ENCODE data around the gene DGKA. TPM values are rescaled to one million over a fixed set of nuclear protein-coding genes. Genes with fewer than 3 reads are reported as not detected.
"Not testable (repeated sequence)": the region's sequence is repeated elsewhere in the genome, so short reads cannot be mapped to it uniquely, and the experiment has no call there.

The DGKA gene
- total RNA-seq, 1 donor from 2014 or later: 108 TPM

DNA sequence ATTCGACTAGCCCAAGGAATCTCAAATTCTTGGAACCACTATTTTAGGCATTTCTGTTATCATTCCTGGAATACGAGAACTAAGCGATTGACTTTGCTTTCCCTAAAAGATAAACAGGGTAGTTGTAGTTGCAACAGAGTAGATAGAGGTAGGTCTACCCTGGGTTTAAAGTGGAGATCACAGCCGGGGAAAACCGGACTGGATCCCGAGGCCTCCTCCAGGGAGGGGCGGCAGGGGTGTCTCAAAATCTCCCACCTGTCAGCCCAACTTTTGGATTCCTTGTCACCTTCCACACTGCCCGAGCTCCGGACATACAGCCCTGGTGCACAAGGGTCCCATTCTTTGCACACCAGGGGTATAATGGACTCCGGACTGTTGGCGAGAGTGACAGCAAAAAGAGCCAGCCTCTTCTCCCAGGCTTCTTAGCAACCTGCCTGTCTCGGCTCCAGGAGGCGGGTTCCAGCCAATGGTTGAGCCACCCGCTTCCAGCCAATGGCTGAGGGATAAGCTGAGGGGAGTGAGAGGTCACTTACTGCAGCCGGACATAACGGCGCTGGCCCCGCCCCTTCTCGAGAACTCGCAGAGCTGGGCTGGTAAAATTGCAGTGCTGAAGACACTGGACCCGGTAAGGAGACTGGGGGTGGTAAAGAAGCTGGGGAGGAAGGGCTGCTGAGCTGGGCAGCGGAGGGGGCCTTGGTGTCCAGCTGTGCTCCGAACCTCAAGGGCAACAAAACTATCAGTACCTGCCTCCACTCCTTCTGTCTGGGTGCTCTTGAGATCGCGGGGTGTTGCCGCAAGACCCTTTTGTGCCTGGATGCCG, 66.0 kb downstream of the DGKA start, which contains the start of gene SUOX:
Gene SUOX (plus strand): TSS at position 562 of the 820 bp plus-strand sequence. CDS start 4,946 bp downstream, outside the sequence.
- Histone ChIP-seq H3K9ac (ENCODE audit: low read length) (peak within 1 kb of the TSS; percentile 85), H2AFZ (ENCODE audit: low read depth, low read length) (peak within 1 kb of the TSS; percentile 76), H3K4me2 (ENCODE audit: low read length) (peak within 1 kb of the TSS; percentile 93), H3K36me3 (ENCODE audit: insufficient read depth, low read length) (peaks cover 25% of the 10 kb centered on the region), H3K79me2 (ENCODE audit: insufficient read depth, low read length) (peaks cover 6% of the 10 kb centered on the region), H4K20me1 (ENCODE audit: insufficient read depth, low read length) (no peaks in the 10 kb centered on the region), H3K4me1 (ENCODE audit: insufficient read depth, low read length) (peaks cover 6% of the 10 kb centered on the region), H3K27ac (ENCODE audit: low read depth, low read length) (peak within 1 kb of the TSS; percentile 29), H3K9me3 (ENCODE audit: insufficient read depth, low read depth, low read length) (no peaks in the 10 kb centered on the region), H3K4me3 (ENCODE audit: insufficient read depth, low read depth, low read length) (peak within 1 kb of the TSS; percentile 85), H3K27me3 (ENCODE audit: insufficient read depth, low read length) (no peaks in the 10 kb centered on the region)
- no peaks in the 10 kb centered on the region for H3K9me3 Mint-ChIP-seq (ENCODE audit: unreplicated experiment)
- H3K4me3 Mint-ChIP-seq (ENCODE audit: unreplicated experiment): peak within 1 kb of the TSS; percentile 94
- H3K36me3 Mint-ChIP-seq (ENCODE audit: low read depth, unreplicated experiment): peaks cover 7% of the 10 kb centered on the region
- H3K27ac Mint-ChIP-seq (ENCODE audit: unreplicated experiment): peak within 1 kb of the TSS; percentile 87
- DNase-seq (ENCODE audit: low read depth) (peak; percentile 95), FAIRE-seq (peak; percentile 68)
- H3K4me1 Mint-ChIP-seq (ENCODE audit: low read depth, unreplicated experiment): no peaks in the 10 kb centered on the region
- H3K27me3 Mint-ChIP-seq (ENCODE audit: low read depth, unreplicated experiment): no peaks in the 10 kb centered on the region
- TF ChIP-seq, protein P1, sequence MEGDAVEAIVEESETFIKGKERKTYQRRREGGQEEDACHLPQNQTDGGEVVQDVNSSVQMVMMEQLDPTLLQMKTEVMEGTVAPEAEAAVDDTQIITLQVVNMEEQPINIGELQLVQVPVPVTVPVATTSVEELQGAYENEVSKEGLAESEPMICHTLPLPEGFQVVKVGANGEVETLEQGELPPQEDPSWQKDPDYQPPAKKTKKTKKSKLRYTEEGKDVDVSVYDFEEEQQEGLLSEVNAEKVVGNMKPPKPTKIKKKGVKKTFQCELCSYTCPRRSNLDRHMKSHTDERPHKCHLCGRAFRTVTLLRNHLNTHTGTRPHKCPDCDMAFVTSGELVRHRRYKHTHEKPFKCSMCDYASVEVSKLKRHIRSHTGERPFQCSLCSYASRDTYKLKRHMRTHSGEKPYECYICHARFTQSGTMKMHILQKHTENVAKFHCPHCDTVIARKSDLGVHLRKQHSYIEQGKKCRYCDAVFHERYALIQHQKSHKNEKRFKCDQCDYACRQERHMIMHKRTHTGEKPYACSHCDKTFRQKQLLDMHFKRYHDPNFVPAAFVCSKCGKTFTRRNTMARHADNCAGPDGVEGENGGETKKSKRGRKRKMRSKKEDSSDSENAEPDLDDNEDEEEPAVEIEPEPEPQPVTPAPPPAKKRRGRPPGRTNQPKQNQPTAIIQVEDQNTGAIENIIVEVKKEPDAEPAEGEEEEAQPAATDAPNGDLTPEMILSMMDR (IDR thresholded peaks at IDR 0.05; ENCODE audit: insufficient read depth, low read depth, low read length): no peak
- TF ChIP-seq EZH2 (IDR thresholded peaks at IDR 0.05; ENCODE audit: insufficient read depth, low read length): no peak

DNA sequence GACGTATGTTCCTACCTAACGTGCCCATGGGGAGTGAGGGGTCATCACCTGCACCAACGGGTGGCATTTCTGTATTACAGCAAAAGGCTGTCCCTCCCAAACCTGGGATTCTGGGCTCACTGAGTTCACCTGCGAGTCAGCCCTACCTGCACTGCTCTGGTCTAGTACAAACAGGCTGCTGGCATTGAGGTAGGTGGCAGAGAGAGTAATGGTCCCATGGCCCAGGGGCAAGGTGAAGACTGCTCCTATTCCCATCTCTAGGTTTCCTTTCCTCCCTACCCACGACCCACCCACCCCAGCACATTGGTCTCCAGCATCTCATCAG, 66.5 kb downstream of the DGKA start:
- no peaks in the 10 kb centered on the region for H3K4me1 Mint-ChIP-seq (ENCODE audit: low read depth, unreplicated experiment)
- no peak for FAIRE-seq

DNA sequence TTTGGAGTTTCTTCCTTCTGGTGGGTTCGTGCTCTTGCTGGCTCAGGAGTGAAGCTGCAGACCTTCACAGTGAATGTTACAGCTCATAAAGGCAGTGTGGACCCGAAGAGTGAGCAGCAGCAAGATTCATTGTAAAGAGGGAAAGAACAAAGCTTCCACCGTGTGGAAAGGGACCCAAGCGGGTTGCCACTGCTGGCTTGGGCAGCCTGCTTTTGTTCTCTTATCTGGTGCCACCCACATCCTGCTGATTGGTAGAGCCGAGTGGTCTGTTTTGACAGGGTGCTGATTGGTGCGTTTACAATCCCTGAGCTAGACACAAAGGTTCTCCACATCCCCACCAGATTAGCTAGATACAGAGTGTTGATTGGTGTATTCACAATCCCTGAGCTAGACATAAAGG, 68.6 kb downstream of the DGKA start:
- H2AFZ ChIP-seq (ENCODE audit: low read depth, low read length); H4K20me1 ChIP-seq (ENCODE audit: insufficient read depth, low read length); H3K27ac ChIP-seq (ENCODE audit: low read depth, low read length); H3K4me1 Mint-ChIP-seq (ENCODE audit: low read depth, unreplicated experiment); H3K4me2 ChIP-seq (ENCODE audit: low read length); H3K27me3 Mint-ChIP-seq (ENCODE audit: low read depth, unreplicated experiment); H3K27me3 ChIP-seq (ENCODE audit: insufficient read depth, low read length); H3K9me3 Mint-ChIP-seq (ENCODE audit: unreplicated experiment); H3K4me1 ChIP-seq (ENCODE audit: insufficient read depth, low read length); H3K9ac ChIP-seq (ENCODE audit: low read length); FAIRE-seq; H3K4me3 ChIP-seq (ENCODE audit: insufficient read depth, low read depth, low read length); H3K36me3 ChIP-seq (ENCODE audit: insufficient read depth, low read length); H3K79me2 ChIP-seq (ENCODE audit: insufficient read depth, low read length); DNase-seq (ENCODE audit: low read depth); H3K27ac Mint-ChIP-seq (ENCODE audit: unreplicated experiment); H3K9me3 ChIP-seq (ENCODE audit: insufficient read depth, low read depth, low read length): not testable (repeated sequence)
- Mint-ChIP-seq H3K4me3 (ENCODE audit: unreplicated experiment) (peak overlapping the region; percentile 46), H3K36me3 (ENCODE audit: low read depth, unreplicated experiment) (peaks cover 17% of the 10 kb centered on the region)

More for the DNA sequence above, 66.5 kb downstream of the DGKA start:
- TF ChIP-seq EZH2 (IDR thresholded peaks at IDR 0.05; ENCODE audit: insufficient read depth, low read length): no peak
- TF ChIP-seq, protein P1 (IDR thresholded peaks at IDR 0.05; ENCODE audit: insufficient read depth, low read depth, low read length): no peak
- Histone ChIP-seq H3K9me3 (ENCODE audit: insufficient read depth, low read depth, low read length) (no peaks in the 10 kb centered on the region), H4K20me1 (ENCODE audit: insufficient read depth, low read length) (no peaks in the 10 kb centered on the region), H3K9ac (ENCODE audit: low read length) (peak overlapping the region; percentile 85), H3K27ac (ENCODE audit: low read depth, low read length) (peak overlapping the region; percentile 29), H3K27me3 (ENCODE audit: insufficient read depth, low read length) (no peaks in the 10 kb centered on the region), H2AFZ (ENCODE audit: low read depth, low read length) (peak overlapping the region; percentile 66), H3K4me2 (ENCODE audit: low read length) (peak overlapping the region; percentile 93), H3K4me3 (ENCODE audit: insufficient read depth, low read depth, low read length) (peak overlapping the region; percentile 85), H3K36me3 (ENCODE audit: insufficient read depth, low read length) (peaks cover 22% of the 10 kb centered on the region), H3K79me2 (ENCODE audit: insufficient read depth, low read length) (peaks cover 6% of the 10 kb centered on the region), H3K4me1 (ENCODE audit: insufficient read depth, low read length) (peaks cover 6% of the 10 kb centered on the region)
- Mint-ChIP-seq H3K27me3 (ENCODE audit: low read depth, unreplicated experiment) (no peaks in the 10 kb centered on the region), H3K9me3 (ENCODE audit: unreplicated experiment) (peaks cover 2% of the 10 kb centered on the region), H3K27ac (ENCODE audit: unreplicated experiment) (peak overlapping the region; percentile 87), H3K4me3 (ENCODE audit: unreplicated experiment) (peak overlapping the region; percentile 94), H3K36me3 (ENCODE audit: low read depth, unreplicated experiment) (peaks cover 9% of the 10 kb centered on the region)
- DNase-seq (ENCODE audit: low read depth): no peak

DNA sequence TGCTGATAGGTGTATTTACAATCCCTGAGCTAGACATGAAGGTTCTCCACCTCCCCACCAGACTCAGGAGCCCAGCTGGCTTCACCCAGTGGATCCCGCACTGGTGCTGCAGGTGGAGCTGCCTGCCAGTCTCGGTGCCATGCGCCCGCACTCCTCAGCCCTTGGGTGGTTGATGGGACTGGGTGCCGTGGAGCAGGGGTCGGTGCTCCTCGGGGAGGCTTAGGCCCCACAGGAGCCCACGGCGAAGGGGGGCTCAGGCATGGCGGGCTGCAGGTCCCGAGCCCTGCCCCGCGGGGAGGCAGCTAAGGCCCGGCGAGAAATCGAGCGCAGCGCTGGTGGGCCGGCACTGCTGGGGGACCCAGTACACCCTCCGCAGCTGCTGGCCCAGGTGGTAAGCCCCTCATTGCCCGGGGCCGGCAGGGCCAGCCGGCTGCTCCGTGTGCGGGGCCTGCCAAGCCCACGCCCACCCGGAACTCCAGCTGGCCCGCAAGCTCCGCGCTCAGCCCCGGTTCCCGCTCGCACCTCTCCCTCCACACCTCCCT, 69.1 kb downstream of the DGKA start:
- DNase-seq (ENCODE audit: low read depth); H4K20me1 ChIP-seq (ENCODE audit: insufficient read depth, low read length); H3K4me1 Mint-ChIP-seq (ENCODE audit: low read depth, unreplicated experiment); H3K79me2 ChIP-seq (ENCODE audit: insufficient read depth, low read length); H3K27ac Mint-ChIP-seq (ENCODE audit: unreplicated experiment); H3K27me3 ChIP-seq (ENCODE audit: insufficient read depth, low read length); H3K4me1 ChIP-seq (ENCODE audit: insufficient read depth, low read length); H3K36me3 ChIP-seq (ENCODE audit: insufficient read depth, low read length); FAIRE-seq; H2AFZ ChIP-seq (ENCODE audit: low read depth, low read length); H3K4me2 ChIP-seq (ENCODE audit: low read length); H3K27me3 Mint-ChIP-seq (ENCODE audit: low read depth, unreplicated experiment); H3K9ac ChIP-seq (ENCODE audit: low read length); H3K4me3 ChIP-seq (ENCODE audit: insufficient read depth, low read depth, low read length); H3K27ac ChIP-seq (ENCODE audit: low read depth, low read length); H3K4me3 Mint-ChIP-seq (ENCODE audit: unreplicated experiment); H3K9me3 Mint-ChIP-seq (ENCODE audit: unreplicated experiment); H3K9me3 ChIP-seq (ENCODE audit: insufficient read depth, low read depth, low read length): not testable (repeated sequence)
- H3K36me3 Mint-ChIP-seq (ENCODE audit: low read depth, unreplicated experiment): peaks cover 21% of the 10 kb centered on the region
